ENCODE results near the gene LMAN1L. TPM values are rescaled to one million over a fixed set of nuclear protein-coding genes. Genes with fewer than 3 reads are reported as not detected.

LMAN1L gene
- total RNA-seq, 1 donor from 2014 or later = not detected

DNA sequence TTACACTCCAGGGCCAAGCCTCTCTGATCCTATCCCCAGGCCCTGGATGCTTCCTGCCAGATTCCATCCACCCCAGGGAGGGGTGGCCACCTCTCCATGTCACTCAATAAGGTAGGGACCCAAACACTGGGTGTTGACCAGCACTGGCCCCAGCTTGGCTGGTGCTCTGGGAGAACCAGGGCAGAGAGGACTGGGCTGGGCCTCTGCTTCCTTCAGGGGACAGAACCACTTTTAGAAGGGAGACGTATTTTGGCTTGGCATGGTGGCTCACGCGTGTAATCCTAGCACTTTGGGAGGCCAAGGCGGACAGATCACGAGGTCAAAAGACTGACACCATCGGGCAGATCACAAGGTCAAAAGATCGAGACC is 9.1 kb downstream of the LMAN1L start:
- Mint-ChIP-seq H3K4me3 (ENCODE audit: unreplicated experiment) (no peak overlapping the region), H3K4me1 (ENCODE audit: unreplicated experiment) (peaks cover 3% of the 10 kb centered on the region), H3K9me3 (ENCODE audit: unreplicated experiment) (no peaks in the 10 kb centered on the region), H3K27ac (ENCODE audit: unreplicated experiment) (no peak overlapping the region), H3K27me3 (ENCODE audit: unreplicated experiment) (peaks cover 16% of the 10 kb centered on the region), H3K36me3 (ENCODE audit: unreplicated experiment) (no peaks in the 10 kb centered on the region)
- TF ChIP-seq, protein P1, sequence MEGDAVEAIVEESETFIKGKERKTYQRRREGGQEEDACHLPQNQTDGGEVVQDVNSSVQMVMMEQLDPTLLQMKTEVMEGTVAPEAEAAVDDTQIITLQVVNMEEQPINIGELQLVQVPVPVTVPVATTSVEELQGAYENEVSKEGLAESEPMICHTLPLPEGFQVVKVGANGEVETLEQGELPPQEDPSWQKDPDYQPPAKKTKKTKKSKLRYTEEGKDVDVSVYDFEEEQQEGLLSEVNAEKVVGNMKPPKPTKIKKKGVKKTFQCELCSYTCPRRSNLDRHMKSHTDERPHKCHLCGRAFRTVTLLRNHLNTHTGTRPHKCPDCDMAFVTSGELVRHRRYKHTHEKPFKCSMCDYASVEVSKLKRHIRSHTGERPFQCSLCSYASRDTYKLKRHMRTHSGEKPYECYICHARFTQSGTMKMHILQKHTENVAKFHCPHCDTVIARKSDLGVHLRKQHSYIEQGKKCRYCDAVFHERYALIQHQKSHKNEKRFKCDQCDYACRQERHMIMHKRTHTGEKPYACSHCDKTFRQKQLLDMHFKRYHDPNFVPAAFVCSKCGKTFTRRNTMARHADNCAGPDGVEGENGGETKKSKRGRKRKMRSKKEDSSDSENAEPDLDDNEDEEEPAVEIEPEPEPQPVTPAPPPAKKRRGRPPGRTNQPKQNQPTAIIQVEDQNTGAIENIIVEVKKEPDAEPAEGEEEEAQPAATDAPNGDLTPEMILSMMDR (IDR thresholded peaks at IDR 0.05) = no peak
- no peak for DNase-seq (ENCODE audit: extremely low spot score, unreplicated experiment)

DNA sequence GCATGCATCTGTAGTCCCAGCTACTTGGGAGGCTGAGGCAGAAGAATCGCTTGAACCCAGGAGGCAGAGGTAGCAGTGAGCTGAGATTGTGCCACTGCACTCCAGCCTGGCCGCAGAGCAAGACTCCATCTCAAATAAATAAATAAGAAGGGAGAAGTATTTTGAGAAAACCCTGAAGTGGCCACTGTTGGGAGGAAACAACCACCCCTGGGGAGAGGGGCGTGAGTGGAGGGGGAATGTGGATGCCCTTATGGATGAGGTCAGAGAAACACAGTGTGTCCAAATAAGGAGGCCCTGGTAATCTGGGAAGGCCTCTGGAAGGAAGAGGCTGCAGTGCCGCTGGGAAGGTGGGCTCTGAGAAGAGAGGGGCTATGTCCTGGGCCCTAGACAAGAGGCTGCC is 9.6 kb downstream of the LMAN1L start:
- peaks cover 3% of the 10 kb centered on the region for H3K4me1 Mint-ChIP-seq (ENCODE audit: unreplicated experiment)
- peaks cover 16% of the 10 kb centered on the region for H3K27me3 Mint-ChIP-seq (ENCODE audit: unreplicated experiment)
- no peak overlapping the region for H3K27ac Mint-ChIP-seq (ENCODE audit: unreplicated experiment)
- H3K36me3 Mint-ChIP-seq (ENCODE audit: unreplicated experiment) = no peaks in the 10 kb centered on the region
- TF ChIP-seq, protein P1 (IDR thresholded peaks at IDR 0.05) = no peak
- no peak overlapping the region for H3K4me3 Mint-ChIP-seq (ENCODE audit: unreplicated experiment)
- no peak for DNase-seq (ENCODE audit: extremely low spot score, unreplicated experiment)
- H3K9me3 Mint-ChIP-seq (ENCODE audit: unreplicated experiment) = no peaks in the 10 kb centered on the region

DNA sequence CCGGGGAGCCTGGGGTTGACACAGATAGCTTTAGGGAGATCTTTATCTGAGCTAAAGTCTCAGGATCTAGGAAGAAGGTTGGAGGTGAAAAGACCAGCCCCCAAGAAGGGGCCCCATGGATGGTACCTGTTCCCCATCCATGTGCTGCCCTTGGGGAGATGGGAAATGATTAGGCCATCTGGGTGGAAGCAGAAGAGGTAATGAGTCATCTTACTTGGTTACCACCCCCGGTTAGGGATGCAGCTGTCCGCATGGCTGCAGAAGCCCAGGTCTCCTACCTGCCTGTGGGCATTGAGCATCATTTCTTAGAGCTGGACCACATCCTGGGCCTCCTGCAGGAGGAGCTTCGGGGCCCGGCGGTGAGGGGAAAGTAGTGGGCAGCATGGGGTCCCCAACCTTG is 10.7 kb downstream of the LMAN1L start:
- H3K4me3 Mint-ChIP-seq (ENCODE audit: unreplicated experiment) = no peak overlapping the region
- no peaks in the 10 kb centered on the region for H3K36me3 Mint-ChIP-seq (ENCODE audit: unreplicated experiment)
- H3K27ac Mint-ChIP-seq (ENCODE audit: unreplicated experiment) = no peak overlapping the region

DNA sequence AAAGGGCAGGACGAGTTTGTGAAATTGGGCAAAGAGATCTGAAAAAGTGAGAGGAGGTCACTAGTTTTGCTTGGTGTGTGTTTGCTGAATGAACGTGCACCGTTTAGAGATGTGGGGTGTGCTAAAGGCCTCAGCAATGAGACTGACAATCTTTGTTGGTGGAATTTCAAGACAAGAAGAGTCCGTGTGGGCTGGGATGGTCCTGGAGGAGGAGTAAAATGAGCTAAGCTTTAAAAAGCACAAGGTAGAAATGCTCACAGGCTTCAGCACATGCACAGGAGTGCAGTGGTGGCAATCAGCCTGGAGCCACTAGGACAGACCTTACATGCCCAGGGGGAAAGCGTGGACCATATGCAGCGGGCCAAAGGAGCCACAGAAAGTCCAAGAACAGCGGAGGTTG is 12.3 kb downstream of the LMAN1L start:
- Mint-ChIP-seq H3K27me3 (ENCODE audit: unreplicated experiment) (peaks cover 18% of the 10 kb centered on the region), H3K9me3 (ENCODE audit: unreplicated experiment) (no peaks in the 10 kb centered on the region), H3K36me3 (ENCODE audit: unreplicated experiment) (no peaks in the 10 kb centered on the region), H3K4me1 (ENCODE audit: unreplicated experiment) (no peaks in the 10 kb centered on the region), H3K27ac (ENCODE audit: unreplicated experiment) (no peak overlapping the region), H3K4me3 (ENCODE audit: unreplicated experiment) (no peak overlapping the region)
- DNase-seq (ENCODE audit: extremely low spot score, unreplicated experiment) = no peak
- TF ChIP-seq, protein P1 (IDR thresholded peaks at IDR 0.05) = no peak

More for the DNA sequence above, 10.7 kb downstream of the LMAN1L start:
- no peaks in the 10 kb centered on the region for H3K9me3 Mint-ChIP-seq (ENCODE audit: unreplicated experiment)
- no peaks in the 10 kb centered on the region for H3K4me1 Mint-ChIP-seq (ENCODE audit: unreplicated experiment)
- peaks cover 18% of the 10 kb centered on the region for H3K27me3 Mint-ChIP-seq (ENCODE audit: unreplicated experiment)
- TF ChIP-seq, protein P1 (IDR thresholded peaks at IDR 0.05) = no peak
- no peak for DNase-seq (ENCODE audit: extremely low spot score, unreplicated experiment)

DNA sequence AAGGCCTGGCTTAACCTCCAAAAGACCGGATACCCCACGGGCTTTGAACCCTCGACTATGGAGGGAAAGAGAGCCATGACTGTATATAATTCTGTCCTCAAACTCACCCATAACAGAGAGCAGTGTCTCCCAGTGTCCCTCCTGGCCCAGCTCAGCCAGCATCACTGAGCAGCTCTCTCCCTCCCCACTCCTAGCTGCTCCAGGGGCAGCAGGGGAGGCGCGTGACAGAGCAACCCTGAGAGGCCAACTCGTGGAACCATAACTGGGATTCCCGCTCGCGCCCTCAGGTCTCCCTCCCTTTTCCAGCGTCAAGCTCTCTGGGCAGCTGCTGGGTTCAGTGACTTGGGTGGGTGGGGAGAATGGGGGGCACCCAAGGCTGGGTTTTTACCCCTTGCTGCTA is 13.2 kb downstream of the LMAN1L start:
- H3K9me3 Mint-ChIP-seq (ENCODE audit: unreplicated experiment) = no peaks in the 10 kb centered on the region
- no peaks in the 10 kb centered on the region for H3K4me1 Mint-ChIP-seq (ENCODE audit: unreplicated experiment)
- H3K27ac Mint-ChIP-seq (ENCODE audit: unreplicated experiment) = no peak overlapping the region
- TF ChIP-seq, protein P1 (IDR thresholded peaks at IDR 0.05) = no peak
- no peak overlapping the region for H3K4me3 Mint-ChIP-seq (ENCODE audit: unreplicated experiment)
- no peaks in the 10 kb centered on the region for H3K36me3 Mint-ChIP-seq (ENCODE audit: unreplicated experiment)
- H3K27me3 Mint-ChIP-seq (ENCODE audit: unreplicated experiment) = peaks cover 18% of the 10 kb centered on the region
- DNase-seq (ENCODE audit: extremely low spot score, unreplicated experiment) = no peak
